A549 (cell line): ENCODE measurements around the gene CADM4. TPM values are rescaled to one million over a fixed set of nuclear protein-coding genes. Genes with fewer than 3 reads are reported as not detected.
A peak's percentile ranks its signal among the peaks of the same experiment; 100 is the strongest.

Source experiments
- ATAC-seq, 2 experiments: fragments of 200-7000 bp in 1 of 2; fragments of >200 bp in 1 of 2; cut with Nextera tagmentation in 1 of 2; cut with Tn5 transposase in 1 of 2; 3 replicates each; pipeline versions ENCODE4 v1.8.0 to v1.9.1; 2018 to 2020; ENCODE audit warnings: mild to moderate bottlenecking in 1 of 2, moderate library complexity in 1 of 2
- CTCF ChIA-PET: fragments of 300-600 bp; sonication (Branson Sonifier 250); formaldehyde crosslinking; extraction: SDS; loops from one replicate; lab custom pipeline; 2021; ENCODE audit warnings: antibody characterized with exemption, inconsistent platforms; lab: Yijun Ruan, JAX
- POLR2A ChIA-PET: fragments of 350-600 bp; formaldehyde crosslinking; extraction: SDS; loops from one replicate; lab custom pipeline; 2021; ENCODE audit warnings: antibody characterized with exemption, inconsistent platforms; lab: Yijun Ruan, JAX
- DNase-seq, 2 experiments: peaks; one replicate each; pipeline versions ENCODE4 v3.0.0 to v3.0.0-alpha.2; 2011 to 2016; ENCODE audit warnings: low read depth in 1 of 2, low spot score in 1 of 2
- FAIRE-seq: peaks from 2 replicates; lab custom pipeline; 2011; peaks lifted over from hg19 to GRCh38; lab: Jason Lieb, UNC
- H3K27ac ChIP-seq, 2 experiments: fragments of >200 bp; sonication (Bioruptor Twin); formaldehyde crosslinking; 3 replicates each; pipeline ENCODE4 v1.5.1; 2016 to 2017
- H3K4me1 ChIP-seq: fragments of >200 bp; sonication (Bioruptor Twin); formaldehyde crosslinking; 3 replicates; pipeline ENCODE4 v1.6.1; 2016
- H3K4me2 ChIP-seq: fragments of >200 bp; sonication (Bioruptor Twin); formaldehyde crosslinking; 3 replicates; pipeline ENCODE4 v1.6.1; 2016
- H3K4me3 ChIP-seq: fragments of >200 bp; sonication (Bioruptor Twin); formaldehyde crosslinking; 3 replicates; pipeline ENCODE4 v1.5.1; 2016
- H3K9me3 ChIP-seq: fragments of >200 bp; sonication (Bioruptor Twin); formaldehyde crosslinking; 3 replicates; pipeline ENCODE4 v1.6.1; 2016
- ATOH8 ChIP-seq: fragments of 250-450 bp; sonication (Bioruptor Pico); IDR thresholded peaks from 2 replicates; pipeline ENCODE4 v1.5.0; 2020; ENCODE audit warnings: low read depth, mild to moderate bottlenecking, moderate library complexity
- BCL3 ChIP-seq: fragments of >200 bp; sonication (Bioruptor Twin); formaldehyde crosslinking; IDR thresholded peaks from 3 replicates; pipeline ENCODE4 v1.6.1; 2016
- CBX8 ChIP-seq: fragments of 200-600 bp; sonication (generic); IDR thresholded peaks from 2 replicates; pipeline ENCODE4 v1.6.1; 2016
- CHD4 ChIP-seq: fragments of 200-600 bp; sonication (generic); IDR thresholded peaks from 2 replicates; pipeline ENCODE4 v1.6.1; 2016; ENCODE audit warnings: antibody characterized with exemption, mild to moderate bottlenecking, borderline replicate concordance
- ELK1 ChIP-seq: fragments of 150-350 bp; IDR thresholded peaks from 2 replicates; pipeline ENCODE4 v1.6.1; 2014; ENCODE audit warnings: low read depth, mild to moderate bottlenecking, low read length
- EP300 ChIP-seq, 2 experiments: fragments of >200 bp; sonication (Bioruptor Twin); formaldehyde crosslinking; IDR thresholded peaks; 2 replicates in 1 of 2; 3 replicates in 1 of 2; pipeline ENCODE4 v1.6.1; 2016 to 2017
- FOSL2 ChIP-seq, 2 experiments: fragments of 450-650 bp in 1 of 2; fragments of >200 bp in 1 of 2; sonication (Bioruptor Twin) in 1 of 2; formaldehyde crosslinking; IDR thresholded peaks; 2 replicates each; pipeline versions ENCODE4 v1.5.0 to v1.6.1; 2016 to 2020; ENCODE audit warnings: mild to moderate bottlenecking in 1 of 2, moderate library complexity in 1 of 2
- GATA3 ChIP-seq: IDR thresholded peaks from 2 replicates; pipeline ENCODE4 v1.6.1; 2012; ENCODE audit warnings: borderline replicate concordance
- HEYL ChIP-seq: fragments of 250-450 bp; sonication (Bioruptor Pico); IDR thresholded peaks from 2 replicates; pipeline ENCODE4 v1.8.0; 2021; ENCODE audit warnings: mild to moderate bottlenecking, moderate library complexity
- HOXA7 ChIP-seq: fragments of 250-450 bp; sonication (Bioruptor Pico); IDR thresholded peaks from 2 replicates; pipeline ENCODE4 v1.5.0; 2020; ENCODE audit warnings: mild to moderate bottlenecking, moderate library complexity
- KDM1A ChIP-seq: fragments of 200-600 bp; sonication (generic); IDR thresholded peaks from 2 replicates; pipeline ENCODE4 v1.6.1; 2016; ENCODE audit warnings: low read depth, mild to moderate bottlenecking
- KDM5A ChIP-seq: fragments of 200-600 bp; sonication (generic); IDR thresholded peaks from 2 replicates; pipeline ENCODE4 v1.6.1; 2016; ENCODE audit warnings: antibody characterized with exemption, mild to moderate bottlenecking
- MAFK ChIP-seq: fragments of 450-650 bp; IDR thresholded peaks from 2 replicates; pipeline ENCODE4 v1.6.1; 2014; ENCODE audit not compliant: partially characterized antibody
- NPAS2 ChIP-seq: fragments of 250-450 bp; sonication (Bioruptor Pico); IDR thresholded peaks from 2 replicates; pipeline ENCODE4 v1.8.0; 2022; ENCODE audit warnings: mild to moderate bottlenecking, moderate library complexity, borderline replicate concordance
- PHF8 ChIP-seq: fragments of 200-600 bp; sonication (generic); IDR thresholded peaks from 2 replicates; pipeline ENCODE4 v1.6.1; 2016; ENCODE audit warnings: low read depth, mild to moderate bottlenecking, antibody characterized with exemption, moderate library complexity, borderline replicate concordance
- POLR2A ChIP-seq: IDR thresholded peaks from 2 replicates; pipeline ENCODE4 v1.6.1; 2012; ENCODE audit warnings: mild to moderate bottlenecking, low read length
- RAD21 ChIP-seq, 2 experiments: fragments of >200 bp in 1 of 2; sonication (Bioruptor Twin) in 1 of 2; formaldehyde crosslinking in 1 of 2; IDR thresholded peaks in 1 of 2; conservative IDR thresholded peaks in 1 of 2; 2 replicates in 1 of 2; 3 replicates in 1 of 2; pipeline ENCODE4 v1.6.1; 2012 to 2018; ENCODE audit warnings: inconsistent platforms in 1 of 2
- RCOR1 ChIP-seq: fragments of 150-350 bp; IDR thresholded peaks from 2 replicates; pipeline ENCODE4 v1.6.1; 2014; ENCODE audit warnings: antibody characterized with exemption, low read length, low read depth
- RFX5 ChIP-seq: fragments of 450-650 bp; IDR thresholded peaks from 2 replicates; pipeline ENCODE4 v1.7.1; 2014; ENCODE audit warnings: antibody characterized with exemption, mild to moderate bottlenecking, moderate library complexity
- RNF2 ChIP-seq: fragments of 200-600 bp; sonication (generic); IDR thresholded peaks from 2 replicates; pipeline ENCODE4 v1.6.1; 2016; ENCODE audit warnings: low read depth, mild to moderate bottlenecking, antibody characterized with exemption, moderate library complexity, borderline replicate concordance
- SMC3 ChIP-seq: fragments of >200 bp; sonication (Bioruptor Twin); formaldehyde crosslinking; IDR thresholded peaks from 3 replicates; pipeline ENCODE4 v1.6.1; 2018; ENCODE audit warnings: inconsistent platforms
- SREBF2 ChIP-seq: fragments of 450-650 bp; IDR thresholded peaks from 2 replicates; pipeline ENCODE4 v1.6.1; 2014; ENCODE audit warnings: mild to moderate bottlenecking, moderate library complexity
- TP53 ChIP-seq: fragments of 250-450 bp; sonication (Bioruptor Pico); IDR thresholded peaks from 2 replicates; pipeline ENCODE4 v1.5.0; 2021; ENCODE audit warnings: mild to moderate bottlenecking, moderate library complexity
- ZNF302 ChIP-seq: fragments of 250-450 bp; sonication (Bioruptor Pico); IDR thresholded peaks from 2 replicates; pipeline ENCODE4 v1.9.0; 2021; ENCODE audit warnings: inconsistent platforms, mild to moderate bottlenecking, moderate library complexity
- WGBS: methylation state at CpG from one replicate; pipeline ENCODE4 v1.1.6; 2017; ENCODE audit errors: missing lambda C conversion rate; 5-methylcytosine and 5-hydroxymethylcytosine counted together
- polyA plus RNA-seq, 4 experiments: library from polyadenylated mRNA; depleted of rRNA in 3 of 4; stranded (reverse); fragments of >200 nt; fragmentation: RNase III in 1 of 4; extraction: RNeasy Plus Mini Kit Qiagen cat#74134 plus additional on column Dnase treatment in 1 of 4; gene quantifications; 2 replicates in 3 of 4; 3 replicates in 1 of 4; pipeline ENCODE4 v1.2.3, GENCODE V29; 2011 to 2017
- TF ChIP-seq, protein P1 (sequence below): IDR thresholded peaks from 2 replicates; pipeline ENCODE4 v1.6.1; 2012
- TF ChIP-seq, protein P2 (sequence below): fragments of 200-600 bp; sonication (generic); IDR thresholded peaks from 2 replicates; pipeline ENCODE4 v1.6.1; 2016; ENCODE audit warnings: antibody characterized with exemption, mild to moderate bottlenecking, moderate library complexity

The CADM4 gene
- polyA plus RNA-seq, 2 of the 4 experiments (the other 2 are of a cell fraction): 4.2 to 9.2 TPM

GRCh38 chr19:43595605-43595998, 44.0 kb downstream of the CADM4 start:
- ChIA-PET POLR2A (interaction anchor here (0.7 to 2.5 kb wide), 6 partner anchors 9 to 92 kb away, joined by 3 to 21 read pairs (median 7); partner anchors contain the start of genes PHLDB3, PINLYP, XRCC1 and ZNF575), CTCF (interaction anchor here (0.8 to 4.6 kb wide), 22 partner anchors 9 to 492 kb away, joined by 3 to 51 read pairs (median 6); partner anchors contain the start of genes PINLYP, XRCC1 and ZNF575)
- TF ChIP-seq RNF2 (no peak), PHF8 (peak; percentile 63; the same call in 1 of the 2 replicates), CHD4 (no peak), BCL3 (0 out of 3 replicates have a peak, but pooled peaks have one; percentile 29), TP53 (CRISPR knock-in tag) (0 out of 2 replicates have a peak, but pooled peaks have one; percentile 30)
- TF ChIP-seq, all 56 proteins: peak for 3
- Histone ChIP-seq H3K9me3 (no peaks in the 10 kb centered on the region), H3K27ac (peak overlapping the region; percentile 79 to 87), H3K4me3 (peak overlapping the region; percentile 66), H3K4me2 (peak overlapping the region; percentile 96), H3K4me1 (peaks cover 19% of the 10 kb centered on the region)
- WGBS: 2% methylated on average over 18 of the region's 18 CpGs
- FAIRE-seq: no peak
- ATAC-seq: peak in 1 of 2 experiments; percentile 56; a peak in 3 of 6 replicates
- DNase-seq: no peak

DNA sequence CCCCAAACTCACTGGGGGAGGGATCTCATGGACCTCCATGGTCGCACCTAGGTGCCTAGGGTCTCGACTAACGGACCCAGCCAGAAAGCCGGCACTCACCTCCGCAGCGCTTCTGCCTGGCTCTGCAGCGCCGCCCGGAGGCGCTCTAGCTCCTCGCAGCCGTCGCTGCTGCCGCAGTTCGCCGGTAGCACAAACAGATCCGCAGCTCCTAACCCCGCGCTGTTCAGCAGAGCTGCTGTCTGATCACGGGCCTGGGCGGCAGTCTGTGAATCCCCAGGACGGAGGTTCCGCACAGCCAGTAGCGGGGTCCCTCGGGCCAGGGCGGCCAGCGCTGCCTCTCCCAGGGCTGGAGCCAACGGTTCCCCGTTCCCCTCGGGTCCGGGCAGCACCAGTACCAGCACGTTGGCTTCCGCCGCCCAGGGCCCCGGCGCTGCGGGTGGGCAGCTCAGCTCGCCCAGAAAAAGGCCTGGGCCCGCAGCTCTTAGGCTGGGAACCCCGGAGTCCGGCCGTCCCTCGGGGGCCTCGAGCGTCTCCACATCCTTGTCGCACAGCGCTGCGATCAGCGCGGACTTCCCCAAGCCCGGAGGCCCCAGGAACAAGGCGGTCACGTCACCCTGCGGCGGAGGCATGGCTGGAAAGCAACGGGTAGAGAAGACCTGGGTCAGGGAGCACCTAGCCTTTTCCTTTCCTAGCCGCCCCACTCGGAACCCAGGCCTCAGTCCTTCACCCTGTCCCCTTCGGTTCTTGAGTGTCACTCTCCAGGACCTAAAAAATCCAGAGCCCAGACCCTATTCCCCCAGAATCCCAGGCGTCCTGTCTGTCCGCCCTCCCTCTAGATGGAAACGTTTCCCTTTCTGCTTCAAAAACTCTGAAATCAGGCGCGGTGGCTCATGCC, 44.7 kb downstream of the CADM4 start:
- peak overlapping the region; percentile 66 for H3K4me3 ChIP-seq
- ATAC-seq: peak; percentile 31 to 61; a peak in 4 of 6 replicates
- CTCF ChIA-PET: interaction anchor here (0.6 to 4.6 kb wide), 41 partner anchors 8 to 491 kb away, joined by 3 to 51 read pairs (median 4); partner anchors contain the start of genes KCNN4, PINLYP, XRCC1 and ZNF575
- WGBS: 14% methylated on average over 39 of the region's 64 CpGs
- H3K4me1 ChIP-seq: peaks cover 19% of the 10 kb centered on the region
- no peaks in the 10 kb centered on the region for H3K9me3 ChIP-seq
- no peak for FAIRE-seq
- H3K4me2 ChIP-seq: peak overlapping the region; percentile 96
- peak overlapping the region; percentile 79 to 87 for H3K27ac ChIP-seq
- peak in 1 of 2 experiments; percentile 76 for DNase-seq
- POLR2A ChIA-PET: interaction anchor here (0.5 to 2.5 kb wide), 4 partner anchors 10 to 93 kb away, joined by 3 to 21 read pairs (median 7); partner anchors contain the start of gene ZNF575
- TF ChIP-seq SREBF2: no peak
- TF ChIP-seq ZNF302: no peak
- no peak for TF ChIP-seq MAFK
- no peak for TF ChIP-seq CBX8
- TF ChIP-seq HEYL: no peak
- TF ChIP-seq KDM1A: no peak
- TF ChIP-seq RFX5: no peak
- TF ChIP-seq ELK1: no peak
- TF ChIP-seq, protein P1, sequence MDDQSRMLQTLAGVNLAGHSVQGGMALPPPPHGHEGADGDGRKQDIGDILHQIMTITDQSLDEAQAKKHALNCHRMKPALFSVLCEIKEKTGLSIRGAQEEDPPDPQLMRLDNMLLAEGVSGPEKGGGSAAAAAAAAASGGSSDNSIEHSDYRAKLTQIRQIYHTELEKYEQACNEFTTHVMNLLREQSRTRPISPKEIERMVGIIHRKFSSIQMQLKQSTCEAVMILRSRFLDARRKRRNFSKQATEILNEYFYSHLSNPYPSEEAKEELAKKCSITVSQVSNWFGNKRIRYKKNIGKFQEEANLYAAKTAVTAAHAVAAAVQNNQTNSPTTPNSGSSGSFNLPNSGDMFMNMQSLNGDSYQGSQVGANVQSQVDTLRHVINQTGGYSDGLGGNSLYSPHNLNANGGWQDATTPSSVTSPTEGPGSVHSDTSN: no peak
- TF ChIP-seq HOXA7 (CRISPR knock-in tag): no peak
- TF ChIP-seq, protein P2, sequence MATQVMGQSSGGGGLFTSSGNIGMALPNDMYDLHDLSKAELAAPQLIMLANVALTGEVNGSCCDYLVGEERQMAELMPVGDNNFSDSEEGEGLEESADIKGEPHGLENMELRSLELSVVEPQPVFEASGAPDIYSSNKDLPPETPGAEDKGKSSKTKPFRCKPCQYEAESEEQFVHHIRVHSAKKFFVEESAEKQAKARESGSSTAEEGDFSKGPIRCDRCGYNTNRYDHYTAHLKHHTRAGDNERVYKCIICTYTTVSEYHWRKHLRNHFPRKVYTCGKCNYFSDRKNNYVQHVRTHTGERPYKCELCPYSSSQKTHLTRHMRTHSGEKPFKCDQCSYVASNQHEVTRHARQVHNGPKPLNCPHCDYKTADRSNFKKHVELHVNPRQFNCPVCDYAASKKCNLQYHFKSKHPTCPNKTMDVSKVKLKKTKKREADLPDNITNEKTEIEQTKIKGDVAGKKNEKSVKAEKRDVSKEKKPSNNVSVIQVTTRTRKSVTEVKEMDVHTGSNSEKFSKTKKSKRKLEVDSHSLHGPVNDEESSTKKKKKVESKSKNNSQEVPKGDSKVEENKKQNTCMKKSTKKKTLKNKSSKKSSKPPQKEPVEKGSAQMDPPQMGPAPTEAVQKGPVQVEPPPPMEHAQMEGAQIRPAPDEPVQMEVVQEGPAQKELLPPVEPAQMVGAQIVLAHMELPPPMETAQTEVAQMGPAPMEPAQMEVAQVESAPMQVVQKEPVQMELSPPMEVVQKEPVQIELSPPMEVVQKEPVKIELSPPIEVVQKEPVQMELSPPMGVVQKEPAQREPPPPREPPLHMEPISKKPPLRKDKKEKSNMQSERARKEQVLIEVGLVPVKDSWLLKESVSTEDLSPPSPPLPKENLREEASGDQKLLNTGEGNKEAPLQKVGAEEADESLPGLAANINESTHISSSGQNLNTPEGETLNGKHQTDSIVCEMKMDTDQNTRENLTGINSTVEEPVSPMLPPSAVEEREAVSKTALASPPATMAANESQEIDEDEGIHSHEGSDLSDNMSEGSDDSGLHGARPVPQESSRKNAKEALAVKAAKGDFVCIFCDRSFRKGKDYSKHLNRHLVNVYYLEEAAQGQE: no peak
- TF ChIP-seq FOSL2 (IDR thresholded peaks at IDR 0.05): no peak
- no peak for TF ChIP-seq FOSL2 (CRISPR knock-in tag; IDR thresholded peaks at IDR 0.05)
- no peak for TF ChIP-seq GATA3
- no peak for TF ChIP-seq POLR2A
- TF ChIP-seq KDM5A: peak; percentile 4; the same call in 1 of the 2 replicates
- TF ChIP-seq NPAS2 (CRISPR knock-in tag): no peak
- peak; percentile 66 to 72 for TF ChIP-seq RAD21 (conservative IDR thresholded peaks at IDR 0.05 in 1 of 2, IDR thresholded peaks at IDR 0.05 in 1 of 2)
- no peak for TF ChIP-seq PHF8
- no peak for TF ChIP-seq RCOR1
- peak; percentile 46; the same call in 2 of the 3 replicates for TF ChIP-seq SMC3
- no peak for TF ChIP-seq ATOH8
- no peak for TF ChIP-seq EP300 (IDR thresholded peaks at IDR 0.05)
